HG02571 (cell line): ENCODE measurements around the gene SERBP1.

Experiments used
- ATAC-seq: cut with Tn5 transposase; IDR thresholded peaks from one replicate; pipeline ENCODE4 v1.9.1; 2021; ENCODE audit warnings: mild to moderate bottlenecking, moderate library complexity; ENCODE audit not compliant: unreplicated experiment

Gene SERBP1

DNA sequence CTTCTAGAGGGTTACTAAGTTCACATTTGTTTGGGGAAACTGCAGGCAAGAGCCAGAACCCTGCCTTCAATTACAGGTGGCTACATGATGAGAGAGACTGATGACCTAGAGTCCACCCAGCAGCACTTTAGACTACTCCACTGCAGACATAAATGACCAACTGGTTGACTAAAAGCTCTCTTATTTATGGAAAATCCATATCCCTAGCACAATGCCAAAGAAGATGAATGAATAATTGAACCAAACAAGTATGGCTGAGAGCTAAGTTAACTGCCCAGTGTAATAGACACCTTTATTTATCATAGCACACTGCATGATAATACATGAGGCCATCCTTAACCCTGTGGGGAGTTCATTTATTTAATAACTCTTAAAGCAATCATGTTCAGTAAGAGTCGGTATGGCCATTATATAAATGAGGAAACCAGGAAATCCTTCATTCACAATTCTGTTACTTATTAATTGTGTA is 62.1 kb downstream of the SERBP1 start:
- no peak for ATAC-seq

DNA sequence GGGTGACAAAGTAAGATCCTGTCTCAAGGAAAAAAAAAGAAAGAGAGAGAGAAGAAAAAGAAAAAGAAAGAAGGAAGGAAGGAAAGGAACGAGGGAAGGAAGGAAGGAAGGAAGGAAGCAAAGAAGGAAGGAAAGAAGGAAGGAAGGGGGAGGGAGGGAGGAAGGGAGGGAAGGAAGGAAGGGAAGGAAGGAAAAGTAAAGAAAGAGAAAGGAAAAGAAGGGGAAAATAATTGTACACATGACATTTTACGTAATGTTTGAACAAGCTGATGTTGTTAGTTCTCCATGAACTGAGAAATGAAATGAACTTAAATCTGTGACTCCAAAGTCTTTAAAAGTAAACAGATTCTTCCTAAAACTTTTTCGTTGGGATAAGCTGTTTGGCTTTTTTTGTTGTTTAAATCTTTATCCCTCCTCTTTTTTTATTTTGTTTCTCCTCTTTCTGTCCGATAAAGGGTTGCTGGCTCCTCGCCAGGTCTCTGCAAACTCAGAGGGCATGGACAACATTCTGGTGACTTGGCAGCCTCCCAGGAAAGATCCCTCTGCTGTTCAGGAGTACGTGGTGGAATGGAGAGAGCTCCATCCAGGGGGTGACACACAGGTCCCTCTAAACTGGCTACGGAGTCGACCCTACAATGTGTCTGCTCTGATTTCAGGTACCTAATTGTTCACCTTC is 62.7 kb downstream of the SERBP1 start:
- no peak for ATAC-seq

DNA sequence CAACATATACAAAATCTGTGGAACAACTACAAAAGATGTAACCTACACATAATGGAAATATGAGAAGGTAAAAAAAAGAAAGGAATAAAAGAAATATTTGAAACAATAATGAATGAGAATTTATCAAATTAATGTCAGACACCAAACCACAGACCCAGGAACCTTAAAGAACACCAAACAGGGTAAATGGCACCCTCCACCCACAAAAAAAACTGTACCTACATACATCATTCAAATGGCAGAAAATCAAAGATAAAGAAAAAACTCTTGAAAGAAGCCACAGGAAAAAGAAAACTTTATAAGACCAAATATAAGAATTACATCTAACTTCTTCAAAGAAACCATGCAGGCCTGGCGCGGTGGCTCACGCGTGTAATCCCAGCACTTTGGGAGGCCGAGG is 68.6 kb downstream of the SERBP1 start:
- ATAC-seq: no peak

GRCh38 chr1:67359592-67359991 is 70.6 kb downstream of the SERBP1 start:
- no peak for ATAC-seq
